Fibroblast of skin of left quadriceps (primary cell): ENCODE data around the gene ZC3H7B.

Experiments used
- DNase-seq, 2 experiments: peaks; one replicate each; pipeline ENCODE4 v3.0.0-alpha.2; 2013; ENCODE audit warnings: low read depth in 2 of 2

Gene ZC3H7B

DNA sequence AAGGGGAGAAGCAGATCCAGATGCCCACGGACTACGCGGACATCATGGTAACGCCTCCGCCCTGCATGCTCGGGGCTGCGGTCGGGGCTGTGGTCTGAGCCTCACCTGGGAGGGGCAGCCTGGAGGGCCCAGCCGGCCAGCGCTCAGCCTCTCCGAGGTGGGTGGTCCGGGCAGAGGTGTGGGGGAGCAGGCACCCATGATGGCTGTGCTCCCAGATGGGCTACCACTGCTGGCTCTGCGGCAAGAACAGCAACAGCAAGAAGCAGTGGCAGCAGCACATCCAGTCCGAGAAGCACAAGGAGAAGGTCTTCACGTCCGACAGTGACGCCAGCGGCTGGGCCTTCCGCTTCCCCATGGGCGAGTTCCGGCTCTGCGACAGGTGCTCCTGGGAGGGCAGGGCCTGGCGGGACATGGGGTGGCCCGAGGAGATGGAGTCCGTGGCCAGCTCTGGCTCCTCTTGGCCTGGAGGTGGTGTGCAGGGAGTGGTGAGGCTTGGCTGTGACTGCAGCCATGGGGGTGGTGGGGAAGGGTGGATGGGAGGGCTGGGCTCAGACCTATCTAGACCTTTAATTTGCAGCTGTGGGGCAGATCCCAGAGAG is 55.2 kb downstream of the ZC3H7B start:
- DNase-seq: no peak

DNA sequence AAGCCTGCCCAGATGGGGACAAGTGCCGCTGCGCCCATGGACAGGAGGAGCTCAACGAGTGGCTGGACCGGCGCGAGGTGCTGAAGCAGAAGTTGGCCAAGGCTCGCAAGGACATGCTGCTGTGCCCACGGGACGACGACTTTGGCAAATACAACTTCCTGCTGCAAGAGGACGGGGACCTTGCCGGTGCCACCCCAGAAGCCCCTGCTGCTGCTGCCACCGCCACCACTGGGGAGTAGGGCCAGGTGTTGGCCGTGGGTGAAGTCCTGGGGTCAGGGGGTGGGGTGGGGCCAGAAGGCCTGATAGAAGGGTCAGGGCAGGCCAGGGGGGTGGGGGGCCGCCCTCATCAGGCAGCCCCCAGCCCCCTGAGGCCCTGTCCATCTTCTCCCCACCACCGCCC is 55.9 kb downstream of the ZC3H7B start:
- DNase-seq: no peak

DNA sequence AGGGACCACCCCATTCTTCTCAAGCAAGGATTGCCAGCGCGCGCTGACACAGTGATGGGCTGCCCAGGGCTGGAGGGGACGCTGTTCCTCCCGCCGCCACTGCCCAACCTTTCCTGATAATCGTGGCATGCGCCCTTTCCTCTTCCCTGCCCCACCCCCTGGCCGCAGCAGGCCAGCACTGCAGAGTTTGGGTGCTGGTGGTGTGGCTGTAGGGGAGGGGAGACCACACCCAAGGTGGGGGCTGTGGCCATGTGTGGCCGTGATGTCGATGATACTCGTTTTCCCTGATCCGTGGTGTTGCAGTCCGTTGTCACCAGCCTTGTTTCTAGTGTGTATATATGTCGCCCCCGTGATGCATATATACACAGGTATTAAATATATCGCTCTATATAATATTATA is 57.6 kb downstream of the ZC3H7B start:
- no peak for DNase-seq

DNA sequence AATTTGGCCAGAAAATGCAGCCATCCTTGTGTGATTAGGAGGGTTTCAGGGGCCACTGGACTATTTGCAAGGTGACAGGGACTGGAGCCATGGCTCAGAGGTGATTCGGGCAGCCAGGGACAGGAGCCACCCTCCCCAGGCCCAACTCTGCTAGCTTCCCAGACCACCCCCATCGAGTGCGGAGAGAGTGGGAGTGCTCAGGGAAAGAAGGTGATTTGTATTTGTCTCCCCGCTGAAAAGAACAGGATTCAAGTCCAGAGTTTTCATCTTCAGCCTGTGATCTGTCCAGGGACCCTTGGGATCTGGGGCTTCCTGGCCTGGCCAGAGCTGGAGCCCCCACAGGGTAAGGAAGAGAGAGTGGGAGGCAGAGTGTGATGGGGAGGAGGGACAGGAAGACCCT is 58.1 kb downstream of the ZC3H7B start:
- DNase-seq: no peak

- no peak for DNase-seq
Measured at GRCh38 chr22:41360126-41360525, 58.8 kb downstream of the ZC3H7B start.

GRCh38 chr22:41361716-41362310 is 60.5 kb downstream of the ZC3H7B start:
- DNase-seq: no peak

DNA sequence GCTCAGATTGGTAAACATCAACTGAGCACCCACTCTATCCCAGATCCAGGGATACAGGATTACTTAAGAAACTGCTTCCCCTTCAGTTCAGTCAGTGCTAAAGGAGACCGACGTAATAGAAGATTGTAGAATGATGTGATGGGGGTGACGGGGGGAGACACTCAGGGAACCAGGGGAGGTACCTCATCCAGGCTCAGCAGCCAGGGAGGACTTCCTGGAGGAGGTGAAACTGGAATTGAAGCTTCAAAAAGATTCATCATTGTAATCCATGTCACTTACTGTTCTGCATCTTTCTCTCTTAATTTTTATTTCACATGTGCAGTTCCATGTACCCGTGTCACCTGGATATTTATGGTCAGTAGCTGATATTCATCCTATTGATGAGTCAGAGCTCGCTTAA is 61.3 kb downstream of the ZC3H7B start:
- no peak for DNase-seq

GRCh38 chr22:41364233-41364632 is 62.9 kb downstream of the ZC3H7B start:
- no peak for DNase-seq

DNA sequence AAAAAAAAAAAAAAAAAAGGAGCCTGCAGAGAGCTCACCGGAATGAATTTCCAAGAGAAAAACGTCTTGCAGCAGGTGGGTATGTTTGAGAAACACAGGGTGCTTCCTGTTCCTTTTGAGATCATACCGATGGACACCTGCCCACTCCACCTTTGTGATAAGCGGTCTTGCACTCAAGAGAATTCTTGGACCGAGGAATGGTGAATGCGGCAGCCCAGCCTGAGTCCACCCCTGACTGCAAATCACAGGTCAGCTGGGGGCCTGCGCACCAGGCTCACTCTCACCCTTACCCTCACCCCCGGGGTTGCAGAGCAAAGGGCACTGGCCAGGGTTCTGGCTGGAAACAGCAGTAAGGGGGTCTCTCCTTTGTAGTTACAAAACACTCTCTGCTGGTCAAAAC is 63.6 kb downstream of the ZC3H7B start:
- DNase-seq: no peak

DNA sequence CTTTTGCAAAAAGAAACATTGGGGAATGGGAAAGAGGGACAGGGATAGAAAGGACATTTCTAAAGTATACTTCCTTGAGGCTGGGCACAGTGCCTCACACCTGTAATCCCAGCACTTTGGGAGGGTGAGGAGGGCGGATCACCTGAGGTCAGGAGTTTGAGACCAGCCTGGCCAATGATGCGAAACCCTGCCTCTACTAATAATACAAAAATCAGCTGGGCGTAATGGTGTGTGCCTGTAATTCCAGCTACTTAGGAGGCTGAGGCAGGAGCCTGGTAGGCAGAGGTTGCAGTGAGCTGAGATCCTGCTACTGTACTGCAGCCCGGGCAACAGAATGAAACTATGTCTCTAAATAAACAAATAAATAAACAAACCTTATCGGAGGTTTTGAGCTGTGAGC is 64.1 kb downstream of the ZC3H7B start:
- DNase-seq: no peak

GRCh38 chr22:41366323-41367029 is 65.2 kb downstream of the ZC3H7B start:
- DNase-seq: no peak

GRCh38 chr22:41367039-41367679 is 65.8 kb downstream of the ZC3H7B start:
- peak; percentile 80 for DNase-seq

DNA sequence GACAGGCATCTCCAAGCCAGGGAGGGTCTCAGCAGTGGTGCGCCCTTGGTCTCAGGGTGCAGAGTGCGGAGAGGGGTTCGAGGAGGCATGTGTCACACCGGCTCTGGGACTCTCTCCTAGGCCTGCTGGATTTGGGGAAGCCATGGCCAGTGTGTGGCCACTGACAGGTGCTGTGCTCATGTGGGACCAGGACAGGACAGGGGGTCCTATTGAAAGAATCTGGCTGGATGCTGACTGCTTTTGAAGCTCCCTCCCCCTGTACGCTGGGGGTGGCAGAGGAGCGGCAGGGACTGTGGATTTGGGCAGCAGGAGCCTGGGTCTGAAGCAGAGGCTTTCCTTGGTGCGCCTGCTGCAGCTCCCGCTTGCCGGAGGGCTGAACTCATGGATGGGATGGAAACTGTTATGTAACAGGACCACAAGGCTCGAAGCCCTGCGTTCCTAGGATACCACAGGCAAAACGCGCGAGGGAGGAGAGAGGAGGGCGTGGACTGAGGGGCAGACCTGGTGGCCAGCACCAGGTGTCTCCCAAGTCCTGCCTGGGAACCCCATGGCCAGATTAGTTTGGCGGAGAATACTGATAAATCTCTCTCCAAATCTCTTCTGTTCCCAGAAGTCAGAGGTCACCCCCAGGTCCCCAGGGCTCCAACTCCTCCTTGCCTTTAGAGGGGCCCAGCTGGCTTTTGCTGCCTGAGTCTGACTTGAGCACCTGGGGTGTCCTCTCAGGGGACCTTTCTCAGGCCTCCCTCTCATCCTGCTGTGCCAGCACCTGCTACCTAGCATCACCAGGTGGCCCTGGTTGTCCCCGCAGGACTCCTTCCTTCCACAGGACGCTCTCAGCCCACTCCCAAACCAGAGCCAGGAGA is 66.6 kb downstream of the ZC3H7B start:
- peak in 1 of 2 experiments; percentile 11 for DNase-seq

DNA sequence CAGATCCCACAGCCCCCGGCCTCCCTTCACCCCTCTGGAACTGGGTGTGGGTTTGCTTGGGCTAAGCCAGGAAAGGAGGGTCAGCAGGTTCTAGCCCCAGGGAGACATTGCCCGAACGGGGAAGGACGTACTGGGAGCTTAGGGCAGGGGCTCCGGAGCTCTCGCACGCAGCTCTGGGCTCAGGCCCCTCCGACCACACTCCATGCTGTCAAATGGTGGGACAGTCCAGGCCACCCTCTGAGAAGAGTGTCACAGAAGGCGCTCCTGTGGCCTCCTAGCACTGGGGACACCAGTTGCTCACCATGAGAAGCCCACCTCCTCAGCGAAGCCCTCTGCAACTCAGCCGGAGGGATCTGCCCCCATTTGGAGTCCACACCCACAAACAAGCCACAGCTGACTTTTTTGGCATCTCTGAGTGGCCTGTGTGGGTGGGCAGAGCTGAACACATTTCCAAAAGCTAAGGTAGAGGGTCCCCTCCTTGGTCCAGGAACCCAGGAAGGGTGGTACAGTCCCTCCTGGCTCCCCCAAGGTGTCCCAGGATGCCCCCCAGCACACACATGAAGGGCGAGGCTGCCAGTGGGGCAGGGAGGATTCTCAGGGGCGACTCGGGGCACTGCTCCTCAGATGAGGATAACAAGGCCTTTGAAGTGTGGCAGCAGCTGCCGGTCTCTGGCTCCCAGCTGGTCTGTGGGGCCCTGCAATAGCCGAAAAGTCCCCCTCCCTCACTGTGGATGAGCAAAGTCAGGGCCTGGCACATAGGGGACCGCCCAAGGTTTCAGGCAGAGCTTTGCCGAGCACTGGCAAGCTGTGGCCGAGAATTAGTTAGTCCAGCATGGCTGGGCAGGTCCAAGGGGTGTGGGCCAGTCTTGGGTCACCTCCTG is 67.5 kb downstream of the ZC3H7B start:
- no peak for DNase-seq

DNA sequence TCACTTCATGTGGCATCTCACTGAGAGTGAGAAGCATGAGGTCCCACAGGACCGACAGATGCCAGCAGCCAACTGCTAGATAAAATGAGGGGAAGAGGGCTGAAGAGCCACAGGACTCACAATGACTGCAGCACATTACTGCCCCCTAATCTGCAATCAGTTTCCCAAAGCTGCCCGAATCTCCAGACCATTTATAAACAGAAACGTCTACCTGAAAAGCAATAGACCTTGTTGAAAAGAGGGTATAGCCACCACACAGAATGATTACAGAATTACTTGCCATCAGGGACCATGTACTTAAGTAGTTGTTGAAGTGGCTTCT is 68.1 kb downstream of the ZC3H7B start:
- no peak for DNase-seq

- DNase-seq: no peak
Measured at GRCh38 chr22:41369837-41370236, 68.5 kb downstream of the ZC3H7B start.

DNA sequence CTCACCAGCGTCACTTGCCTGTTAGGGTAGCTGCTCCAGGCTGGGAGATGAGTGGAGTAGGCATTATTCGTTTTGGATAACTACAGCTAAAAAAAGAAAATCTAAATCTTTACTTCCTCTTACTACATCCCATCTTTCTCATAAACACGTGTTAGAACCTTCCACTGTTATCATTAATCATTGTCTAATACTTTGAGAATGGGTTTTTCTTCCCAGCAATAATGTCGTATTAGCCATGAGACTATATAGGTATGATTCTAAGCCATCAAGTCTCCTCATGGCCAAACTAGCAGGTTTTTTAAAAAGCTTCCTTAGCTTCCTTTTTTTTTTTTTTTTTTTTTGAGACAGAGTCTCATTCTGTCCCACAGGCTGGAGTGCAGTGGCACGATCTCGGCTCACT is 76.5 kb downstream of the ZC3H7B start:
- DNase-seq: no peak

GRCh38 chr22:41380993-41381328 is 79.6 kb downstream of the ZC3H7B start:
- peak; percentile 33 to 44 for DNase-seq

DNA sequence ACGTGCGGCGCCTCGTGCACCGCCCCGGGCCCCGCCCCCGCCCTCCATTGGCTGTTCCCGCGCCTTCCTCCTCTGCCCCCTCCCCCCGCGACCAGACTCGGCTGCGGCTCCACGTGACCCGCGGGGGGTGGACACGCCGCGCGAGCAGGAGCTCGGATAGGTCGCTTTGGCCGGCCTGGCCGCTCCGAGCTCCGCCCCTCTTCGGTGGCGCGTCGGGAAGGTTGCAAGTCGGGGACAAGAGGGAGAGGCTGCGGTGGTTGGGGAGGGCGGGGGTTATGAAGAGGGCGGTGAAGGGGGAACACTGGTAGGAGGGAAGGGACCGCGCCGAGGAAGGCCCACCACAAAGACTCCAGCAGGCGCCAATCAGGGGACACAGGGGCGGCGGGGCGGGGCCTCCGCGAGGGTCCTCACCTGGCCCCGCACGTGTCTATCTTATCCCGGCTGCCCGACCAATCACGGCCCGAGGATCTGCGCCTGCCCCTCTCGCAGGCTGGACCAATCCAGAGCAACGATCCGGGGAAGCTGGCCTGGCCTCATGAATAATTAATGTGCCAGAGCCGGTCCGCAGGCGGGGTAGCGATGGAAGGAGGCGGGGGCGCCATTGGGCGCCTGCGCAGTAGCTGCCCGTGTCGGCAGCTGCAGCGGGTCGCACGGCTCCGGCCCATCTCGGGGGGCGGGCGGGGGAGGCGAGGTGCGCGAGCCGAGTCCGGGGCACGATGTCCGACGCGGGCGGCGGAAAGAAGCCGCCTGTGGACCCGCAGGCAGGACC is 80.2 kb downstream of the ZC3H7B start, which contains the start of gene TEF:
TSS of gene TEF (plus strand) at position 614 of the 769 bp plus-strand sequence. CDS start at position 717, 103 bp downstream.
- DNase-seq: peak; percentile 98 to 99

GRCh38 chr22:41382098-41382578 is 80.8 kb downstream of the ZC3H7B start:
- DNase-seq: no peak
